Right lung (tissue), 5 donors: ENCODE measurements around the gene CX3CL1. TPM values are rescaled to one million over a fixed set of nuclear protein-coding genes. Genes with fewer than 3 reads are reported as not detected.
"Not testable (repeated sequence)": the region's sequence is repeated elsewhere in the genome, so short reads cannot be mapped to it uniquely, and the experiment has no call there.

Experiments
- DNase-seq, 2 donors: peaks; one replicate each; pipeline ENCODE4 v3.0.0-alpha.2; 2013
- polyA plus RNA-seq, 5 donors: library from polyadenylated mRNA; unstranded; fragments of 120-200 nt; gene quantifications; one replicate each; pipeline versions ENCODE4 v1.2.1 to v1.2.3, GENCODE V29; 2013; ENCODE audit warnings: inconsistent platforms in 1 of 5, low replicate concordance in 1 of 5; ENCODE audit not compliant: insufficient read length in 5 of 5, insufficient read depth in 1 of 5

CX3CL1 gene
- polyA plus RNA-seq, 5 donors: 8.4 to 13.3 (median 9.5) TPM

DNA sequence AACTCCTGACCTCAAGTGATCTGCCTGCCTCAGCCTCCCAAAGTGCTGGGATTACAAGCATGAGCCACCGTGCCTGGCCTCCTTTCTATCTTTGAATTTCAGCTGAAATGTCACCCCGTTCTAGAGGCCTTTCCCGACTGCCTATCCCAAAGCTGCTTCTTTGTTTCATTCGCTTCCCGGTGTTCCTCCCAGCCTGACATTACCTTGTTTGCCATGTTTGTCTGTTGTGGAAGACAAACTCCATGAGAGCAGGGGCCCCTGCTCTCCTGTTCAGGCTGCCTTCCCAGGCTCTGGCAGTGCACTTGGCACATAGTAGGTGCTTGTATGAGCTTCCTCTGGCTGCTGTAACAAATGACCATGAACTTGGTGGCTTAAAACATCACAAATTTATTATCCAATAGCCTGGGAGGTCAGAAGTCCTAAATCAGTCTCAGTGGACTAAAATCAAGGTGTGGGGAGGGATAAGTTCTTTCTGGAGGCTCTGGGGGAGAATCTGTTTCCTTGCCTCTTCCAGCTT is 16.3 kb upstream of the CX3CL1 start:
- DNase-seq: no peak

DNA sequence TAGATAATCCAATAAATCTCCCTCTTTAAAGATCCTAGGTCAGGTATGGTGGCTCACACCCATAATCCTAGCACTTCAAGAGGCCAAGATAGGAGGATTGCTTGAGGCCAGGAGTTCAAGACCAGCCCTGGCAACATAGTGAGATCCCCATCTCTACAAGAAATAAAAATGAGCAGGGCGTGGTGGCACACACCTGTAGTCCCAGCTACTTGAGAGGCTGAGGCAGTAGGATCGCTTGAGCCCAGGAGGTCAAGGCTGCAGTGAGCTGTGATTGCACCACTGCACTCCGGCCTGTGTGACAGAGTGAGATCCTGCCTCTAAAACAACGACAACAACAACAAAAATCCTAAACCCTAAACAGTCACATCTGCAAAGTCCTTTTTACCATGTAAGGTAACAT is 15.7 kb upstream of the CX3CL1 start:
- DNase-seq: no peak

DNA sequence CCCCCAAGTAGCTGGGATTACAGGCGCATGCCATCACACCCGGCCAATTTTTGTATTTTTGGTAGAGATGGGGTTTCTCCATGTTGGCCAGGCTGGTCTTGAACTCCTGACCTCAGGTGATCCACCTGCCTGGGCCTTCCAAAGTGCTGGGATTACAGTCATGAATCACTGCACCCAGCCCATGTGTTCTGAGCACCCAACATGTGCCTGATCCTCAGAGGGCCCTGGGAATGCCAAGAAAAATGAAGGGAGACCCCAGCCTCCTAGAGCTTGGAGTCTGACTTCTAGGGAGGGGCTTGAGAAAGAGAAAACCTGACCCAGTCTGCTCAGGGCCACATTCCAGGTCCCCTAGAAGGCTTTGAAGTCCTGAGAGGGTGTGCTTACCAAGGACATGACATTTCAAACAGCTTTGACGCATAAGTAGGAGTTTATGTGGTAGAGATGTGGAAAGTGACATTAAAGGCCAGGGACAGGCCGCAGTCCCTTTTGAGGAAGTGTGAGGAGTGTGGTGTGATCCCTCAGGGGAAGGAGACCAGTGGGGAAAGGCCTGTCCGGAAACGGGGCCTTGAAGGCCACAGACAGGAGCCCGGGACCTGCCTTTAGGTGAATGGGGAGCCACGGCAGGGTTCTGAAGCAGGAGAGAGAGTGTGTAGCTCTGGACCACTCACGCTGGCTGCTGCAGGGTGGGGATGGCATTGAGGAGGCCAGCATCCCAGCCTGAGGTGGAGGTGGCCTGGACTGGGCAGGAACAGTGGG is 14.8 kb upstream of the CX3CL1 start:
- no peak for DNase-seq

DNA sequence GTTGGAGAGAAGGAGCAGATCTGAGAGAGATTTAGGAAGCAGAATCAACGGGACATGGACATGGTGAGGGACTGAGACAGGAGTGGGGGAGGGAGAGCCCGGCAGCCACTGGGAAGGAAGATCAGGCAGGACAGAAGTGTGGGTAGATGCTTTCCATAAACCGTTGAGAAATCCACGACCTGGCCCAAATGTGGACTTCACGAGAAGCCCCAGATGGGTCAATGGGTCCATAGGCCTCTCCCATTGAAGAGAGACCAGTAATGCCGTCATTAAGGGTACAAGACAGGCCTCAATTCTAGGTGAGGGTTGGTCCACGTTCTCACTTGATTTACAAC is 14.2 kb upstream of the CX3CL1 start:
- DNase-seq: no peak

DNA sequence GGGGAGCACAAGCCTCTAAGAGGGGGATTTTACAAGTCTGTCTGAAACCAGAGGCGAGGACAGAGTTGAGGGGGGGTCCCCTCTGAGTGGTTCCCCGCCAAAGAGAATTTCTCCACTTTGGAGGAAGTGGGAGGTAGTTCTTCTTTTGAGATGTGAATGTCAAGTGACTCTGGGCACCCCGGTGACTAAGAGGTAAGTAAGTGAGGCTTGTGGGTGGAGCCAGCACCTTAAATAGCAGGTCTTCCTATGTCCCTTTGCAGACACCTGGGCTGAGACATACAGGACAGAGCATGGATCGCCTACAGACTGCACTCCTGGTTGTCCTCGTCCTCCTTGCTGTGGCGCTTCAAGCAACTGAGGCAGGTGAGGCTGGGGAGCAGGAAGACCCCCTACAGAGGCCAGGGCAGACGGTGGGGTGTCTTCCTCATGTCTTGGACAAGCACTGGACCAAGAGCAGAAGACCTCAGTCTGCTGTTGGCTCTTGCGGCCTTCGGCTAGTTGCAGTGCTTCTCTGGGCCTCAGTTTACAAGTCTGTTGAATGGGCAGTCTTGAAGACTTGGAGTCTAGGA is 13.7 kb upstream of the CX3CL1 start, which contains the start of gene CCL22:
CCL22 (plus strand) TSS at position 257 of the 569 bp plus-strand sequence; CDS start at position 291, 34 bp downstream.
- DNase-seq: no peak

DNA sequence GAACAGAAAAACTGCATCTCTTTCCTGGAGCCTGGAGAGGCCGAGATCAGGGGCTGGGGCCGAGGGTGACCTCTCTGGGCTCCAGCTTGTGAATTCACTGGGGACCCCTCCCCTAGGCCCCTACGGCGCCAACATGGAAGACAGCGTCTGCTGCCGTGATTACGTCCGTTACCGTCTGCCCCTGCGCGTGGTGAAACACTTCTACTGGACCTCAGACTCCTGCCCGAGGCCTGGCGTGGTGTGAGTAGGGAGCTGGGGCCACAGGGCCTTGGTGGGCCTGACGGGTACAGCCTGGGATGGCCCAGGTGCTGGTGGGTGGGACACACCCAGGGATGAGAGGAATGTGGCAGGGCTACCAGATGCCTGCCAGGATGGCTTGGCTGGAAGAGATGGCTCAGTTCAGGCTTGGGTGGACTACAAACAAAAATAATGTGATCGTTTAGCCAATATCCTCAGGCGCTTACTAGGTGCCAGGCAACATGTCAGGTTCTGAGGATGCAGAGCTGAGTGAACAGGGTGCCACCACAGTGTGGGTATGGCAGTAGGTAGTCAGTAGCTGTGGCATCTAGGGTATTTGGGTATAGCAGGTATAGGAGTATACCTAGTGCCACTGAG is 11.9 kb upstream of the CX3CL1 start:
- no peak for DNase-seq

DNA sequence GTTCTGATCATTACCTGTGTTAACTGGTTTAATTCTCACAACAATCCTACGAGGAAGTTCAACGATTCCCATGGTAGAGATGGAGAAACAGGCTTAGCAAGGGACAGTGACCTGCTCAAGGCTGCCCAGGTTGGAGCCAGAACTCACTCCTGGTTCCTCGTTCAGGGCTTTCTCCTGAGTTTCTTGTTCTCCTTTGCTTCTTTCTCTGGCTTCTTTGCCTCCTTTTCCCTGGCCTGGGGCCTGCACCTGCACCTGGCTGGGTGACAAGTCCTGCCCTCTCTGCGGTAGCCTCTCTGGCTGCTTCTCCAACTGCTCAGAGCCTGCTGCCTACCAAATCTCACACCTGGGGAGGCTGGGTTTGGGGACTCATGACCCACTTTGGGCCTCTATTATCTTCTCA is 10.9 kb upstream of the CX3CL1 start:
- DNase-seq: no peak

DNA sequence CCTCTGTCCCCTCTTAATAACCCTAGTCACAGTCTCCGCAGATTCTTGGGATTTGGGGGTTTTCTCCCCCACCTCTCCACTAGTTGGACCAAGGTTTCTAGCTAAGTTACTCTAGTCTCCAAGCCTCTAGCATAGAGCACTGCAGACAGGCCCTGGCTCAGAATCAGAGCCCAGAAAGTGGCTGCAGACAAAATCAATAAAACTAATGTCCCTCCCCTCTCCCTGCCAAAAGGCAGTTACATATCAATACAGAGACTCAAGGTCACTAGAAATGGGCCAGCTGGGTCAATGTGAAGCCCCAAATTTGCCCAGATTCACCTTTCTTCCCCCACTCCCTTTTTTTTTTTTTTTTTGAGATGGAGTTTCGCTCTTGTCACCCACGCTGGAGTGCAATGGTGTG is 8.1 kb upstream of the CX3CL1 start:
- DNase-seq: no peak

DNA sequence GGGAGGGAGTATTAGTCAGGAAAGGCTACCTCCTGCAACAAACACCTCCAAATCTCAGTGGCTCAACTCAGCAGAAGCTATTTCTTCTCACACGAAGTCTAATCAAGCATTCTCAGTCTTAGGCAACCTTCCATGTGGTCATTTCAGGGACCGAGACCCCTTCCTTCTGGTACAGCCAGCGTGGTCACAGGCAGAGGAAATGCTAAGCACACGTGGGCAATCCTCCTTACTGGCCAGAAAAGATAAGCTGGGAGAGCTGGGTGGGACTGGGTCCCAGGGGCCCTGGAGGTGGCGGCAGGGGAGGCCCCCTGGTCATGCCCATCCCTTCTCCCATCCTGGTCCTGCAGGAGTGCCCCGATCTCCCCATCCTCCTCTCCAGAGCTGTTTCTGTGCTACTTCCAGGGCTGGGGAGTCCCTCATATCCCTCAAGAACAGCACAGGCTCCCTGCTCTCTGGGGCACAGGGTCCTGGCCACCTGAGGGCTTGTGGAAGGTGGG is 5.7 kb upstream of the CX3CL1 start:
- DNase-seq: no peak

DNA sequence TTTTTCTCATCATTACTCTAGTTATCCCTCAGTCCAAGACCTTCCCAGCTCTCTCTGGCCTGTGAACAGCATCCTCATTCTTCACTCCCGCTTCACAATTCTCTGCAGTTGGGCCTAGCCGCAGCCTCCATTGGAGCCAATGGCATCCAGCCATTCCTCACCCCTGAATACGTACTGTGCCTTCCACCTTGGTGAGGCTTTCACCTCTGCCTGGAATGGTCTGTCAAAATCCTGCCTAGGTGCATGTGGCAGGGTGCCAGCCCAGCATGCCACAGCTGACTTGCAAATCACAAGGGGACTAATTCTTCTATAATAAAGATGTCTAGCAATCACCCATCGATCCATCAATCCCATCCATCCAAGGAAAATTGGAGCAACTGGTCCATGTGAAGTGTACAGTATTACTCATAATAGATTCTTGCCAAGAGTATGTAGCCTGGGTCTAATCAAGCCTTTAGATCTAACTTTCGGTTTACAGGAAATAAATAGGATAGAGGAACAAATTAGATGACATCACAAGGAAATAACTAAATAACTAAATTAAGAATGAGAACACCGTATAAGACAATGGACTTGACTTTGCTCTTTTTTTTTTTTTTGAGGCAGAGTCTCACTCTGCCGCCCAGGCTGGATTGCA is 5.1 kb upstream of the CX3CL1 start:
- DNase-seq: no peak

DNA sequence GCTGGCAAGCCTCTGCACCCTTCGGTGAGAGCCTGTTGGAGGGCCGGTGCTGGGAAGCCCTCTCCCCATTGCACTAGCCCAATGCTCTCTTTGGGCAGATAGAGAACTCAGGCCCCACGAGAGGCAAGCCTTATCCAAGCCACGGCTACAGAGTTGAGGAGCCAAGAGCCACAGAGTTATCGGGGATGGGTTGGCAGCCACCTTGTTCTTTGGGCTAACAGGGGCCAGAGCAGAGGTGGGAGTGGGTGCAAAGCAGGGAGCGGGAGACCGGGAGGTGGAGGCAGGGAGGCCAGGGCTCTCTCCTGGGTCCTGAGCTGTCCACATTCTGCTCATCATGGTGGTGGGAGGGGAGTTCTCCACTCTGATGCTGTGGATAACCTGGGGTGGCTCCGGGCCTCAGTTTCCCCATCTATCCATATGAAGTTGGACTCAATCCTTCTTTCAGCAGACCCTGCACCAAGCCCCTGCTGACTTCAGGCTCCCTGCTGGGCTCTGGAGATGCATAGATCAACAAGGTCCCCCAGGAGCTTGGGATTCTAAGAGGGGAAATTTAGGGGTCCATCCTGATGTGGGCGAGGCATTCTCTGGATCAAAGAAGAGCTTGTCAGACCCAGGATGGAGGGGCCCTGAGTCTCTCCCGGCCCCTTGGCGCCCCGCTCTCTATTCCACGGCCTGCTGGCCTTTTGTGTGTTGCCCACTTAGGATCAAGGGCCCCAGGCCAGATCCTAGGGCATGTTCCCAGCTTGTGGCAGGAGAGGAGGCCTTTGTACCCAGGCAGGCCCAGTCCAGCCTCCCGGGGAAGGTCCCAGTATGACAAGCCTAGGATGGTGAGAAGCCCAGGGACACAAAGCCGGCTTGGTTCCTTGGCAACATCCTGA is 557 bp upstream of the CX3CL1 start:
- DNase-seq: no peak

DNA sequence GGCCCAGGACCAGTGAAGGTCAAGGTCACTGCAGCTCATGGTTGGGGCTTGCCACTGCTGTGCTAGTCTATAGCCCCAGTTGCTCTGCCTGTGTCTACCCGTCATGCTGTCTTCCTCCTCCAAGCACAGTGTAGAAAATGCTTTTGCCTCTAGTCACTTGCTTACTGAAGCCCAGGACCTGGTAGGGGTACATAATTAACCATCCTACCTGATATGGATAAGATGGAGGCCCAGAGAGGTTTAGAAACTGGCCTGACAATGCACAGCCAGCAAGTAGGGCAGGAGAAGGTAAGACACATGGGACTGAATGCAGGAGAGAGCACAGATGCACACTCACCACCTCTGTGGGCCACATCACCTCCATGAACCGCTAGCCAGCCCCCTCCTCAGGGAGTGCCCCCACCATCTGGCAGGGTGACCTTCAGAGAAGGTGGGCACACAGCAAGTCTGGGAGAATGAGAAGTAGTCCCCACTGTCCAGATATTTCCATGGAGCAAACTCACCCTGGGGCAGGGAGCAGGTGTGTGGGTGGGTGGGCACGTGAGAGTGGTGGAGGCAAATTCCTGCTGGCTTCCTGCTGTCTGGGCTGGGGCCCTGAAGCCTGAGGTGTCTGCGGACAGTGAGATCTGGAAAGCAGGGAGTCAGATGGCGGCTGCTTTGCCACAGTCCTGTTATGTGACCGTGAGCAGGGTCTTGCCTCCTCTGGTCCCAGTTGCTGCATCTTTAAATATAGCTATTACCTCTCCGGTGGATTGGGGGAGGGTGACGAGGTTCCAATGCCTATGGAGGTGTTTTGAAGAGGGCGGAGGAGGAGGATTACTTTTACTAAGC is 1.0 kb downstream of the CX3CL1 start:
- no peak for DNase-seq

DNA sequence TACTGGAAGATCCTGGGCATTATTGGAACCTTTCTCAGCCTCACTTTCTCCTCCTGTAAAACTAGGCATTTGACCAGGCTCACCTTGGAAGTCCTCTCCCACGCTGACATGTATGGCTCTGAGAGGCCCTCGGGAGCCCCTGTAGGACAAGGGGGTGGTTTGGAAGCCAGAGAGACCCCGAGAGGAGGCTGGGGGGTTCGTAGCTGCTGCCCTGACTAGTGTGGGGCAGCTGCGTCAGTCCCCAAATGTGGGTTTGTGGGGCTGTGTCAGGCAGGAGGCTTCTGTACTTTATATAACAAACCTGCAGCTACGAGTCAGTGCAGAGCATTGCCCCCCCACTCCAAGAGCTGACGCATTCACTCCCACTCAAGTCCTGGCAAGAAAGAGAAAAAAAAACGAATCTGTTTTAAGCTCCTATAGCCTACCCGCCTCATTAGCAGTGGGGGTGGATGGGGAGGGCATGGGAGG is 1.8 kb downstream of the CX3CL1 start:
- no peak for DNase-seq

DNA sequence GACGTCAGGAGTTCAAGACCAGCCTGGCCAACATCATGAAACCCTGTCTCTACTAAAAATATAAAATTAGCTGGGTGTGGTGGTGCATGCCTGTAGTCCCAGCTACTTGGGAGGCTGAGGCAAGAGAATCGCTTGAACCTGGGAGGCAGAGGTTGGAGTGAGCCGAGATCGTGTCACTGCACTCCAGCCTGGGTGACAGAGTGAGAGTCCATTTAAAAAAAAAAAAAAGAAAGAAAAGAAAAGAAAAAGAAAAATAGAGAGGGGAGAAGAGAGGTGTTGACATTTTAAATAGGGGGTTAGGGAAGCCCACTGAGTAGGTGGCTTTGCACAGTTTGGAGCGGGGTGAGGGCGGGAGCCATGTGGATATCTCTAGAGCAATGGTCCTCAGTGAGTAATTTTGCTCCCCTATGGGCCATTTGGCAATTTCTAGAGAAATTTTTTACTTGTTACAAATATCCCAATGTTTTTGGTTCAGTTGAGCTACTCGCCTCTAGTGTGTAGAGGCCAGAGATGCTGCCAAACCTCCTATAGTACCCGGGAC is 2.7 kb downstream of the CX3CL1 start:
- not testable (repeated sequence) for DNase-seq

DNA sequence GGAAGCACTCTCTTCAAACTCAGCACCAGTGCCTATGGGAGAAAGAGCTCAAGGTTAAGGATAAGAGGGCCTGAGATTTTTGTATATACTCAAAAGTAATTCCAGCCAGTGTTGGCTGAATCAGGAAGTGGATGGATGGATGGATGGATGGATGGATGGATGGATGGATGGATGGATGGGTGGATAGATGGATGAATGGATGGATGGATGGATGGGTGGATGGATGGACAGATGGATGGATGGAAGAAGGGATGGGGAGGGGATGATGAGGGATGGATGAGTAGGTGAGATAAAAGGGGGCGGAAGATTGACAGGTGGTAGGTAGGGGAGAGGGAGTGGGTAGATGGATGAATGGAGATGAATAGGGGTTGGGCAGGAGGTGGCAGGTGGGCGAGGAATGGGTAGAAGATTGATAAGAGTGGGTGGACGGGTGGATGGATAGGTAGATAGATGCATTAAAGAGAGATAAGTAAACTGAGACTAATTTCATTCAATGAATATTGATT is 4.1 kb downstream of the CX3CL1 start:
- no peak for DNase-seq

DNA sequence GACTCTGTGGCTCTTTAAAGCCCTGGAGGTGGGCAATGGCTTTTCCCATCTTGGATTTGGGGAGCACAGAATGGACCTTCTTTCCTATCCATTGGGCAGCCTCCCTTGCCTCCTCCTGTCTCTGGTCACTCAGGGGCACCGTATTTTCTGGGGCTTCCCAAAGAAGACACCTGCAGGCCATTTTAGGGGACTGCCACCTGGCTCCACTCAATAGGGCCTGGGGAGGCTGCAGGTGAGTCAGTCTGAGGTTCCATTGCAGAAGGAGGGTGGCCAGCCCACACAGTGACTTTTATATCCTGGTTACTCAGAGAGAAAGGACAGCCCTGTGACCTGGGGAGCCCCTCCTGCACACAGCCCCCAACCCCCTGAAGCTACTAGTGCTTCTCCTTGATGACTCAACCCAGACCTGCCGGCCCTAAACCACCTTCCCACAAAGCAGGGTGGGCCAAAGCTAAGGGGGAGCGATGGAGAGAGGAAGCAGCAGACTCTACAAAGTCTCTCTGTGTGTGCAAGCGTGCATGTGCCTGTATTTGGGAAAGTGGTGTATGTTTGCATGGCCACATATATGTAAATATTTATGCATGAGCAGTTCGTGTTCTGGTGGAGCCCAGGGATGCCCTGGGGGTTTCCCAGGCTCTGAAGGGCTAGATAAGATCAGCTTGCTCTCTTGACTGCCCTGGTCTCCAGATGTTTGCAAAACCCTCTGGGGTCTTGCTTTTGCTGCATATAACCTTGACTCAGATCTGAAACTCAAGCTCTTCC is 5.0 kb downstream of the CX3CL1 start:
- DNase-seq: no peak

DNA sequence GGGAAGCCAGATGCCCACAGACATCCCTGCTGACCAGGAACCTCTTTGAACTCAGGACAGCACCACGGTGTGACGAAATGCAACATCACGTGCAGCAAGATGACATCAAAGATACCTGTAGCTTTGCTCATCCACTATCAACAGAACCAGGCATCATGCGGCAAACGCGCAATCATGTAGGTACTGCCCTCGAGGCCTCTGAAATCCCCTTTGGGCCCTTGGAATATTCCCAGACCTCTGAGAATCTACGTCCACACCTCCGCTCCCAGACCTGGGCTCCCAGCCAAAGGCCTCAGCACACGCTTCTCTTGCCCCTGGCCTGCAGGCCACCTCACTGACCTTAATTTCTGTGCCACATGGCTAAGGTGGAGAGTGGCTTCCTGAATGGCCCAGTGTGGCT is 7.3 kb downstream of the CX3CL1 start:
- DNase-seq: no peak

DNA sequence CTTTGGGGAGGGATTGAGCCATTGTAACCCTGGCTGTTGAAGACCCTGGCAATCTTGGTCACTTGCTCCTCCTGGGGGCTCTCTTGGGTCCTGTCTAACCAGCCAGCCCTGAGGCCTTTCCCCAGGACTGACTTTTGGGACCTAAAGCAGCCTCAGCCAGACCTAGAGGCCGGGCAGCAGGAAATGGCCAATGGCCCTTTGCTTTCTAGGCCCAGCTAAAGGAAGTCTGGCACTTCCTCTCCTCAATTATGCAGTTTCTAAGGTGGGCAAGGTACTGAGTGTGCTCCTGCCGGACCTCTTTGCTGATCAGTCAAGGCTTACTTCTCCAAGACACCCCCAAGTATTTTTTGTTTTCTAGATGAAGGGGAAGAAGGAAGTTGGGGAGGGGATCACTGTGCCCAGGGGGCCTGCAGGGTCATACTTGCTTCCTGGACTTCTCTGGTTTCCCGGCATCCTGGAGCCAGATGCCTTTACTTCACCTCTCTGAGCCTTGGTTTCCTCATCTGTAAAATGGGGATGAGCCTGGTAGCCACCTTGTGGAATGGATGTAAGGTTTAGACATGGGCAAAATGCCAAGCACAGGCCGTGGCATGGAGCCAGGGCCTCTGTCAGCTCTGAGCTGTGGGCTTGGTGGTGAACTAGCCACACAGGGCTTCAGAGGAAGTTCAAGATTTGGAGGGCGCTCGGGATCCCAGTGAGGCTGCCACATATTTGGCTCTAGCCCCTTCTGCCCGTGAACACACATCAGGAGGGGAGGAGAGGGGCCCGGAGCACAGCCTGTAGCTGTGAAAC is 8.6 kb downstream of the CX3CL1 start:
- no peak for DNase-seq
